ENCODE results near the gene SNX9. TPM values are rescaled to one million over a fixed set of nuclear protein-coding genes. Genes with fewer than 3 reads are reported as not detected.

SNX9 gene
- total RNA-seq, 1 donor from 2014 or later, result 53.4 TPM

- Mint-ChIP-seq H3K36me3 (ENCODE audit: low read depth) (peaks cover 8% of the 10 kb centered on the region), H3K27me3 (ENCODE audit: insufficient read depth) (peaks cover 10% of the 10 kb centered on the region), H3K9me3 (no peaks in the 10 kb centered on the region), H3K4me1 (ENCODE audit: low read depth) (peaks cover 49% of the 10 kb centered on the region), H3K4me3 (peak within 1 kb of the TSS; percentile 95), H3K27ac (peak within 1 kb of the TSS; percentile 84)
- DNase-seq (ENCODE audit: low spot score), result peak; percentile 85
- intact Hi-C loops (cut with micrococcal nuclease), result loop anchor here (1.0 to 5.0 kb wide), 8 partner anchors 9 to 217 kb away; partner anchors contain the start of genes GTF2H5 and SERAC1
These were observed 158.5 kb downstream of the SNX9 start, which contains the start of gene SYNJ2 for GRCh38 chr6:157981395-157982101. Gene SYNJ2, plus strand, starts transcription at chr6:157981863. Its CDS starts 99 bp downstream, at chr6:157981962.

- intact Hi-C loops (cut with micrococcal nuclease), result loop anchor here (1.0 to 5.0 kb wide), 4 partner anchors 21 to 185 kb away; partner anchors contain the start of genes GTF2H5 and SERAC1
These were observed 159.1 kb downstream of the SNX9 start for GRCh38 chr6:157982102-157982562.

GRCh38 chr6:157982563-157983405 lies 159.7 kb downstream of the SNX9 start:
- Mint-ChIP-seq H3K27me3 (ENCODE audit: insufficient read depth) (peaks cover 7% of the 10 kb centered on the region), H3K9me3 (no peaks in the 10 kb centered on the region), H3K4me3 (peak overlapping the region; percentile 95), H3K36me3 (ENCODE audit: low read depth) (peaks cover 8% of the 10 kb centered on the region), H3K27ac (peak overlapping the region; percentile 84), H3K4me1 (ENCODE audit: low read depth) (peaks cover 49% of the 10 kb centered on the region)
- intact Hi-C loops (cut with micrococcal nuclease), result loop anchor here (1.0 to 5.0 kb wide), 4 partner anchors 21 to 185 kb away; partner anchors contain the start of genes GTF2H5 and SERAC1
- no peak for DNase-seq (ENCODE audit: low spot score)

More at GRCh38 chr6:157982102-157982562, 159.1 kb downstream of the SNX9 start:
- H3K9me3 Mint-ChIP-seq, result no peaks in the 10 kb centered on the region
- peaks cover 10% of the 10 kb centered on the region for H3K27me3 Mint-ChIP-seq (ENCODE audit: insufficient read depth)
- peaks cover 8% of the 10 kb centered on the region for H3K36me3 Mint-ChIP-seq (ENCODE audit: low read depth)
- H3K27ac Mint-ChIP-seq, result peak overlapping the region; percentile 84
- DNase-seq (ENCODE audit: low spot score), result peak; percentile 34
- H3K4me1 Mint-ChIP-seq (ENCODE audit: low read depth), result peaks cover 49% of the 10 kb centered on the region
- peak overlapping the region; percentile 95 for H3K4me3 Mint-ChIP-seq

GRCh38 chr6:157983406-157984119 lies 160.5 kb downstream of the SNX9 start:
- intact Hi-C loops (cut with micrococcal nuclease), result loop anchor here (5.0 kb wide), 1 partner anchor 184 kb away; the partner anchor contains the start of genes GTF2H5 and SERAC1
- Mint-ChIP-seq H3K4me3 (peak overlapping the region; percentile 95), H3K36me3 (ENCODE audit: low read depth) (peaks cover 8% of the 10 kb centered on the region), H3K4me1 (ENCODE audit: low read depth) (peaks cover 51% of the 10 kb centered on the region), H3K27me3 (ENCODE audit: insufficient read depth) (peaks cover 5% of the 10 kb centered on the region), H3K9me3 (no peaks in the 10 kb centered on the region), H3K27ac (peak overlapping the region; percentile 59)
- DNase-seq (ENCODE audit: low spot score), result no peak

GRCh38 chr6:157984128-157984527 lies 161.1 kb downstream of the SNX9 start:
- Mint-ChIP-seq H3K36me3 (ENCODE audit: low read depth) (peaks cover 8% of the 10 kb centered on the region), H3K4me1 (ENCODE audit: low read depth) (peaks cover 56% of the 10 kb centered on the region), H3K27me3 (ENCODE audit: insufficient read depth) (peaks cover 5% of the 10 kb centered on the region), H3K27ac (peak overlapping the region; percentile 52), H3K4me3 (peak overlapping the region; percentile 68), H3K9me3 (no peaks in the 10 kb centered on the region)
- DNase-seq (ENCODE audit: low spot score), result no peak
- intact Hi-C loops (cut with micrococcal nuclease), result loop anchor here (5.0 kb wide), 1 partner anchor 183 kb away; the partner anchor contains the start of genes GTF2H5 and SERAC1

- intact Hi-C loops (cut with micrococcal nuclease), result loop anchor here (5.0 kb wide), 1 partner anchor 183 kb away; the partner anchor contains the start of genes GTF2H5 and SERAC1
- peaks cover 9% of the 10 kb centered on the region for H3K36me3 Mint-ChIP-seq (ENCODE audit: low read depth)
- H3K9me3 Mint-ChIP-seq, result no peaks in the 10 kb centered on the region
- peaks cover 5% of the 10 kb centered on the region for H3K27me3 Mint-ChIP-seq (ENCODE audit: insufficient read depth)
- H3K4me3 Mint-ChIP-seq, result peak overlapping the region; percentile 68
- no peak for DNase-seq (ENCODE audit: low spot score)
- H3K4me1 Mint-ChIP-seq (ENCODE audit: low read depth), result peaks cover 56% of the 10 kb centered on the region
- H3K27ac Mint-ChIP-seq, result peak overlapping the region; percentile 40
These were observed 161.7 kb downstream of the SNX9 start for GRCh38 chr6:157984686-157985225.

- peaks cover 56% of the 10 kb centered on the region for H3K4me1 Mint-ChIP-seq (ENCODE audit: low read depth)
- peak overlapping the region; percentile 22 for H3K4me3 Mint-ChIP-seq
- H3K36me3 Mint-ChIP-seq (ENCODE audit: low read depth), result peaks cover 9% of the 10 kb centered on the region
- no peaks in the 10 kb centered on the region for H3K9me3 Mint-ChIP-seq
- no peak overlapping the region for H3K27ac Mint-ChIP-seq
- H3K27me3 Mint-ChIP-seq (ENCODE audit: insufficient read depth), result peaks cover under 1% of the 10 kb centered on the region
- intact Hi-C loops (cut with micrococcal nuclease), result no loop called here
- DNase-seq (ENCODE audit: low spot score), result no peak
These were observed 162.5 kb downstream of the SNX9 start for GRCh38 chr6:157985378-157986155.

GRCh38 chr6:157987788-157988699 lies 165.0 kb downstream of the SNX9 start:
- no peak for DNase-seq (ENCODE audit: low spot score)
- Mint-ChIP-seq H3K27me3 (ENCODE audit: insufficient read depth) (no peaks in the 10 kb centered on the region), H3K9me3 (no peaks in the 10 kb centered on the region)

GRCh38 chr6:157988700-157989063 lies 165.6 kb downstream of the SNX9 start:
- no peak for DNase-seq (ENCODE audit: low spot score)
- intact Hi-C loops (cut with micrococcal nuclease), result no loop called here
- no peaks in the 10 kb centered on the region for H3K9me3 Mint-ChIP-seq
- no peaks in the 10 kb centered on the region for H3K27me3 Mint-ChIP-seq (ENCODE audit: insufficient read depth)
- H3K27ac Mint-ChIP-seq, result no peak overlapping the region
- H3K36me3 Mint-ChIP-seq (ENCODE audit: low read depth), result peaks cover 9% of the 10 kb centered on the region
- H3K4me3 Mint-ChIP-seq, result no peak overlapping the region
- peaks cover 60% of the 10 kb centered on the region for H3K4me1 Mint-ChIP-seq (ENCODE audit: low read depth)

More at GRCh38 chr6:157987788-157988699, 165.0 kb downstream of the SNX9 start:
- H3K4me3 Mint-ChIP-seq, result no peak overlapping the region
- H3K27ac Mint-ChIP-seq, result no peak overlapping the region
- intact Hi-C loops (cut with micrococcal nuclease), result no loop called here
- H3K4me1 Mint-ChIP-seq (ENCODE audit: low read depth), result peaks cover 62% of the 10 kb centered on the region
- H3K36me3 Mint-ChIP-seq (ENCODE audit: low read depth), result peaks cover 11% of the 10 kb centered on the region

- no peak for DNase-seq (ENCODE audit: low spot score)
- no peaks in the 10 kb centered on the region for H3K9me3 Mint-ChIP-seq
- H3K4me3 Mint-ChIP-seq, result peak overlapping the region; percentile 22
- intact Hi-C loops (cut with micrococcal nuclease), result loop anchor here (1.0 to 2.0 kb wide), 2 partner anchors 8 to 25 kb away; partner anchors contain the start of gene SYNJ2
- no peak overlapping the region for H3K27ac Mint-ChIP-seq
- peaks cover 8% of the 10 kb centered on the region for H3K36me3 Mint-ChIP-seq (ENCODE audit: low read depth)
- no peaks in the 10 kb centered on the region for H3K27me3 Mint-ChIP-seq (ENCODE audit: insufficient read depth)
- peaks cover 57% of the 10 kb centered on the region for H3K4me1 Mint-ChIP-seq (ENCODE audit: low read depth)
These were observed 166.7 kb downstream of the SNX9 start for GRCh38 chr6:157989541-157990289.
